GM18867 (cell line): ENCODE data around the gene ERCC6L.
"Not testable (repeated sequence)": the region's sequence is repeated elsewhere in the genome, so short reads cannot be mapped to it uniquely, and the experiment has no call there.

ENCODE experiments used
- ATAC-seq: cut with Tn5 transposase; IDR thresholded peaks from one replicate; pipeline ENCODE4 v1.9.1; 2021; ENCODE audit warnings: mild to moderate bottlenecking, moderate library complexity; ENCODE audit not compliant: unreplicated experiment

The ERCC6L gene

DNA sequence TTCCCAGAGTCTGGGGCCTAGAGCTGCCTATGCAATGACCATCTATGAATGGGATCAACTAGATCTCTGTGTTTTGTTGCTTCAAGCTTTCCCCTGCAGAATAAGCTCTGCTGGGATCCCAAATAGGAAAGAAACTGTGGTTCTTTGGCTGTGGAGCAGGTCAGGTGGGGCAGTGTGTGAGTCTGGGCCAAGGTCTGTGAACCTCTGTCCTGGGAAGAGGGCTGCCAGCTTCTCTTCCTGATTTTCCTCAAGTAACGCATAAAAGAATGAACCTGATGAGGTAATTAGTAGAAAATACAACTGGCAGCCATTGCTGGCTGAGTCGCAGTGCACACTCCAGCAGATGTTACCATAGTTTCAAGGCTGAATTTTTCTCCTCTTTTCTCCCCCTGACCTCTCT, 61.8 kb downstream of the ERCC6L start:
- no peak for ATAC-seq

DNA sequence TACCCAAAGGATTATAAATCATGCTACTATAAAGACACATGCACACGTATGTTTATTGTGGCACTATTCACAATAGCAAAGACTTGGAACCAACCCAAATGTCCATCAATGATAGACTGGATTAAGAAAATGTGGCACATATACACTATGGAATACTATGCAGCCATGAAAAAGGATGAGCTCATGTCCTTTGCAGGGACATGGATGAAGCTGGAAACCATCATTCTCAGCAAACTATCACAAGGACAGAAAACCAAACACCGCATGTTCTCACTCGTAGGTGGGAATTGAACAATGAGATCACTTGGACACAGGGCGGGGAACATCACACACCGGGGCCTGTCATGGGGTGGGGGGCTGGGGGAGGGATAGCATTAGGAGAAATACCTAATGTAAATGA, 62.5 kb downstream of the ERCC6L start:
- ATAC-seq = not testable (repeated sequence)

DNA sequence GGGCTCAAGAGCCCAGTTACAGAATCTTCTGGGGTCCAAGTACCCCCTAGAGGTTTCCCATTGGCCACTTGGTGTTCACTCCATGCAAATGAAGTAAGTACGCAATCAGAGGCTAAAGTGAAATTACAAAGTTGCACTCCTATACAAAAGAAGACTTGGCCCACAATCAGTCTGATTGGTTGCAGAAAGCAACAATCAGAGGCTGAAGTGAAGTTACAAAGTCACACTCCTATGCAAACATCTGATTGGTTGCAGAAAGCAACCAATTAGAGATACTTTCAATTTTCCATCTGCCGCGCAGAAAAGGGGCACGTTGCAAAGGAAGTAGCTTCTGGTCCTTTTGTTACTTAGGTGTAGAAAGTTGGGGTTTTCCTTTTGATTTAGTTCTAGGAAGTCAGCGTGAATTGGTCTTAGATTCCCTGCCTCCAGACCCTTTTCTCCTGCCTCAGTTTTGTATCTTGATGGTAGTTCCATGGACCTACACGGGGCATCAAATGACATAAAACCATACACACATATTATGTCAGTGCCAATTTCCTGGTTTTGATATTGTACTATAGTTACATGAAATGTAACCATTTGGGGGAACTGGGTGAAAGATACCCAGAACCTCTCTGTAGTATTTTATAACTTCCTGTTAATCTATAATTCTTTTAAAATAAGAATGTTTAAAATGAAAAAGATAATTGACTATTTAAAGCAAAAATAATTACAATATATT, 69.7 kb downstream of the ERCC6L start:
- no peak for ATAC-seq

DNA sequence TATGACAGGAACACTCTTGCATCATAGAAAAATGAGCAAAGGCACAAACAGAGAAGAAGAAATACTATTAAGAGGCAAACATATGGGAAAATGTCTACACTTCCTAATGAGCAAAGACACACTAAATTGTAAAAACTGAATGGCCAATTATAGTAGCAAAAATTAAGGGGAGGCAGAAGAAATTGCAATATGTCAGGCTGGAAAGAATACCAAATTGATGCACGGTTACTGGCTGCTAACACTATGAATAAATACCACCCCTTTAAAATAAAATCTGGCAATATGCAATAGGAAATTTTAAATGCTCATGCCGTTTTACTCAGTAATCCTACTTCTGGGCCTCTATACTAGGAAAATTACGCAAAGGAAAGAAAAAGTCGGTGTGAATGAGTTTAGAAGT, 73.3 kb downstream of the ERCC6L start:
- ATAC-seq = no peak

DNA sequence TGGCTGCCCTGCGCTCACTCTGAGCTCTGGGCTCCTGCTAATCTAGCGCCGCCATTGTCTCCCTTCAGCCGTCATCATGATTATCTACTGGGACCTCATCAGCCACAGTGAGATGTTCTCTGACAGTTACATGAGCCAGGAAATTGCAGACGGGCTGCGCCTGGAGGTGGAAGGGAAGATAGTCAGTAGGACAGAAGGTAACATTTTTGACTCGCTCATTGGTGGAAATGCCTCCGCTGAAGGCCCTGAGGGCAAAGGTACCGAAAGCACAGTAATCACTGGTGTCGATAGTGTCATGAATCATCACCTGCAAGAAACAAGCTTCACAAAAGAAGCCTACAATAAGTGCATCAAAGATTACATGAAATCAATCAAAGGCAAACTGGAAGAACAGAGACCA, 79.1 kb downstream of the ERCC6L start:
- ATAC-seq = no peak

DNA sequence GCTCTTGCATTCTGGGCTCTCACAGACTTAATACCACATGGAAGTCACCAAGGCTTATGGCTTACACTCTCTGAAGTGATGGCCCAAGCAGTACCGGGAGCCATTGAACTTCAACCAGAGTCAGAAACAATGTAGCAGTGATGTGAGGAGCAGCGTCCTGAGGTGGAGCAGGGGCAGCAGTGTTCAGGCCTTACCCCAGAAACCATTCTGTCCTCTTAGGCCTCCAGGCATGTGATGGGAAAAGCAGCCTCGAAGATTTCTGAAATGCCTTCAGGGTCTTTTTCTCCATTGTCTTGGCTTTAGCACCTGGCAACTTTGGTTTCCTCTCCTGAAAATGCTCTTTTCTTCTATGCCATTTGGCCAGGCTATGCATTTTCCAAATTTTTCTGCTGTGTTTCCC, 80.1 kb downstream of the ERCC6L start:
- ATAC-seq = no peak
